DMS53 treated with DMSO at 0.1 percent for 48 hours (cell line): ENCODE results near the gene LBHD2.
"Not testable (repeated sequence)": the region's sequence is repeated elsewhere in the genome, so short reads cannot be mapped to it uniquely, and the experiment has no call there.

ENCODE experiments used
- DNase-seq: peaks from one replicate; lab custom pipeline; 2025; ENCODE audit not compliant: unreplicated experiment; lab: John Stamatoyannopoulos, UW

The LBHD2 gene

DNA sequence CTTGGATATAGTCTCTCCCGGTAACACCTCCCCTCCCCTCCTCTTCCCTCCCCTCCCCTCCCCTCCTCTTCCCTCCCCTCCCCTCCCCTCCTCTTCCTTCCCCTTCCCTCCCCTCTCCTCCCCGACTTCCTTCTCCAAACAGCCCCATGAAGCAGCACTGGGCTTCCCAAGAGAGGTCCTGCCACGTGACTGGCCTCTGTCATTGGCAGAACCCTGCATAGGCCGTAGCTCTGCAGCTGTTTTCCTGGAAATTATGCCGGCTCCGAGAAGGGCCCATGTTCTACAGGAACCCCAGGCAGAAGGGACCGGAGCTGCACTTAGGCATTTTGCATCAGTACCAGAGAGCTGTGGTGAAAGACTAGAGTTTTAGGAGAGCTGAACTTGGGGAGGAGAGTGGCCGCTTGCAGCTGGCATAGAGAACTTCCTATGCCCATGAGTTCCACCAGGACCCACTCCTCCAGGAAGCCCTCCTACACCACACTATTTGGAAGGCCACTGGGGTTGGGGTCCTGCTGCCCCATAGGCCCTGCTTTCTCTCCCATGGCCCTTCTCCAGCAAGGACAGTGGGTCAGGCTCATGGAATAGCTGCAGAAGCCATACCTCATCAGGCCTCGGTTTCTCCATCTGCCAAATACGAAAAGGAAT, 34.1 kb downstream of the LBHD2 start:
- DNase-seq = no peak

DNA sequence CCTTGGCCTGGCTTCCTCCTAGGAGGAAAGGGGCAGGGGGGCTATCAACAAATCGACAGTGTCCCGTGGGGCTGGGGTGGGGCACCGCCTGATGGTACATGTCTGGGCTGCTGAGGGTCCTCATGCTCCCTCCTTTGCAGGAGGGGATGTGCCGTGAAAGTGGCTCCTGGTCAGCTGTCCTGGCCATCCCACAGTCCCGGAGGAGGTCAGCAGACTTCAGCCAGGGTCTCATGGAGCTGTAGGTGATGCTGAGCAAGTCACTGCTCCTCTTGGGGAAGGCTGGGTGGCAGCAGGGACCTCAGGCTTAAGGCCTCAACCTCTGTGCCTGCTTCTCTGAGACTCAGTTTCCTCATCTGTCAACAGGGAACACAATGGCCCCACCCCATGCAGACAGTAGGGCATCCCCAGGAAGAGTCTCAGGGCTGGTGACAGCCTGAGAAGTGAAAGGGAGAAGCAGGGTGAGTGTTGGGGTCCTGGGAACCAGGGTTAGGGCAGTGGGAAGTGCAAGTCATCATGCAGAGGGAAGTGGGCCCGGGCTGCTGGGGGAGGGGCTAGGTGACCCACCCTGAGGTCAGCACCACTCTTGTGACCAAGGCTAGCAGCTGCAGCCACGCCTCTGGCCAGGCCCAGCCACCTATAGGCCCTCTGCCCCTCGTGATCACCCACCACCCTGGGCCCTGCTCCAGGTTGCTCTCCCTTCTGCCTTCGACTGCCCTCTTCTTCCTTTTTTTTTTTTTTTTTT, 34.8 kb downstream of the LBHD2 start:
- DNase-seq = no peak

DNA sequence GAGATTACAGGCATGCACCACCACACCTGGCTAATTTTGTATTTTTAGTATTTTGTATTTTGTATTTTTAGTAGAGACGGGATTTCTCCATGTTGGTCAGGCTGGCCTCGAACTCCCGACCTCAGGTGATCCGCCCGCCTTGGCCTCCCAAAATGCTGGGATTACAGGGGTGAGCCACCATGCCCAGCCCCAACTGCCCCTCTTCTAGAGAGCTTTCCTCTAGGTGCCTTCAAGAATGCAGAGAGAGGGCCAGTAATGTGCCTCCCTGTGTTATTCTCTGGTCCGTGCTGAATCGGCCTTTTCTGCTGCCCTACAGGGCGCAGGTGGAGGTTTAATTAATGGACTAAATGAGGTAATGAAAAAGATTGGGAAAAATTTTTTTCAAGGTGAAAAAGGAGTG, 35.5 kb downstream of the LBHD2 start:
- DNase-seq = not testable (repeated sequence)

DNA sequence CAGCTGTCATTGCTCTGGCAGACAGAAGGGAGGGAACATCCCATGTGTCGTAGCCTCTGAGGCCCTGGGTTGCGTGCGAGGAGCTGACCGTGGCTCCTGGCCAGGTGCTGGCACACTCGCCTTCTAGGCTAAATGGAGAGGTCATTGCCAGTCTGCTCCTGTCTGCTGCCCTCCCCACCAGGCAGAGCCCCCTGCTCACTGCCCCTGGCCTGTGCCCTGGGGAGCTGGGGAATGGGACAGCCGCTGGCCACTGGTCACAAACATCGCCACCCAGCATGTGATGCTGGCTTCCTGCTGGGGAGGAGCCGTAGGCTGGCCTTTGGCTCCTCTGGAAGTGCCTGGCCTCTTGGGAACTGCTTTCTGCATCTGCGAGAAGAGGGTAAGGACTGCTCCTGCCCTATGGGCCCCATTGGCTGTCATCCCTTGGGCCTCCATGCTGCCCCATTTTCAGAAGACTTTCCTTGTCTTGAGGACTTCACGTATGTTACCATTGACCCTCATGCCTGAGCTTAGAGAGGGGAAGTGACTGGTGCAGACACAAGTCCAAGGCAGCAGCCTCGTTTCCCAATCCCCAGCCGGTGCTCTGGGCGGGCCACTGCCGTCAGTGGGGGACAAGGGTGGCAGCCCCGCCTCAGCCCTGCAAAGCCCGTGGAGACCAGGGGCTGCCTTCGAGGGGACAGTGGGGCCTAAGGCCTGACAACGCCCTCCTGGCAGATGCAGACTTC, 37.3 kb downstream of the LBHD2 start:
- DNase-seq = no peak

DNA sequence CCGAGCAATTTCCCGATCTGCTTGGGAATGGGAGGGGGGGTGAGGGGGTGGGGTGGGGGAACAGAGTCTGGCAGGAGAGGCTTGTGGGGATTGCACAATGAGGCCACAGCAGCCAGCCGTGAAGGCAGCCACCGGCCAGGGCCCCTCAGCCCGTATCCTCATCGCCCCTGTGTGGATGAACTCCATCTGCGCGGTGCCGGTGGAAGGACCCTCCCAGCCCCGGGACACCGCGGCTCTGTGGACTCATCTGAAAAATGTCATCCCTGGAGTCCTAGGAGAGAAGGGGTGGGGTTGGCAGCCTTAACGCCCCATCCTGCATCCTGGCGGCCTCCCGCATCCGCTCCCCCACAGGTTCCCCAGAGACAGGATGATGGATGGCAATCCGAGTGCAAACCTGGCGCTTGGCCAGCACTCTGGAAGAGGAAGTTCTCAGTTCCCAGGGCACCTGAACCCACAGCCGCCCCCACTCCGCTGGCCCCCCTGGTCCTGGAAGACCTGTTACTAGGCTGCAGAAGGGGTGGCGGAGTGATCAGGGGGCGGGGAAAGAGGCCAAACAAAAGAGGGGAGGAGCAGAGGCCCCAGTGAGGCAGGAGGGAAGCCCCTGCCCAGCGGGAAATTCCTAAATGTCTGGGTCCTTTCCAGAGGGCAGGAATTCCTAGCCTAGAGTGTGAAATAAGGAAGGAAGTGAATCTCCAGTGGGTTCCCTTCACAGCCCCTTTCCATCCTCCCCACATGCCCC, 38.0 kb downstream of the LBHD2 start:
- no peak for DNase-seq

DNA sequence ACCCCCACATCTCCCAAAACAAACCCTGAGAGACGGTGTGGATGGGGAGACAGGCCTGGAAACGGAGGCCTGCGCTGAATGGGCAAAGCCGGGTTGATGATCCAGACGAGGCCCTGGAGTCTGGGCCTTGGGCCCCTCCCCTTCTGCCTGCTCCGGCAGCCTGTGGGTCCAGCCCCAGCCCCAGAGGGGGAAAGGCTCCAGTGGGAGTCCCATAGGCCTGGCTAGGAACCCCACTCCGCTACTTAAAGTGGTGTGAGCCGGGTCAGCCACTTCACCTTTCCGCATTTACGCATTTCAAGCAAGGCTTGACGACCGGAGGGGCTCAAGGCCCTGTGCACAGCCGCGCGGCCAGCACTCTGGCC, 38.6 kb downstream of the LBHD2 start:
- no peak for DNase-seq

DNA sequence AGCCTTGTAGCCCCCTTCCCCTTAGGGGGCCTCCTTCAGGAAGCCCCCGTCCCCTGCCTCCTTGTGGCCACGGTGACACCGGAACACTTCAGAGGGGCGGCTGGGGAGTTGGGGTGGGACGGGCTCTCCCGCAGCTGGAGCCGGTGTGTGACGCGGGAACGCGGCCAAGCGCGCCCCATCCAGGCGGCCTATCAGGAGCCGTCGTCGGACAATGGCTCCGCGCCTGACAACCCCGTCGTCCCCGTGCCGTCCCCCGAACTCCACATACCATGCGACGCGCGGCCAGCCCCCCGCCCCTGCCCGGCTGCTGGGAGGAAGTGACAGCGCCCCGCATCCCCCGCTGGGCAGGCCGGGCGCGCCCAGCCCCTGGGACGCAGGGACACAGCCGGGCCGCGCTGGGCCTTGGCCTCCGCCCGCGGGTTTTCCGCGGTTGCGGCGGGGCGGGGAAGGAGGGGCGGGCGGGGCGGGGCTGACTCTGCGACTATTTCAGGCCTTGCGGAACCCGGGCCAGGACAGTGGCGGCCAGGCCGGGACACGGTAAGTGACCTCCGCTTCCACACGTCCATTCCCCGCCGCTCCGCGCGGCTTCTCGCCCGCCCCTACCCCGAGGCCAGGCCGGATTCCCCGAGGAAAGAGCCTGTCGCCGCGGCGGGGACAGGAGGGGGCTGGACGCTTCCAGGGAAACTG, 39.1 kb downstream of the LBHD2 start, which contains the start of gene TNFAIP2:
Gene TNFAIP2 (plus strand): TSS at position 515 of the 687 bp plus-strand sequence. CDS start 2,997 bp downstream, outside the sequence.
- no peak for DNase-seq

DNA sequence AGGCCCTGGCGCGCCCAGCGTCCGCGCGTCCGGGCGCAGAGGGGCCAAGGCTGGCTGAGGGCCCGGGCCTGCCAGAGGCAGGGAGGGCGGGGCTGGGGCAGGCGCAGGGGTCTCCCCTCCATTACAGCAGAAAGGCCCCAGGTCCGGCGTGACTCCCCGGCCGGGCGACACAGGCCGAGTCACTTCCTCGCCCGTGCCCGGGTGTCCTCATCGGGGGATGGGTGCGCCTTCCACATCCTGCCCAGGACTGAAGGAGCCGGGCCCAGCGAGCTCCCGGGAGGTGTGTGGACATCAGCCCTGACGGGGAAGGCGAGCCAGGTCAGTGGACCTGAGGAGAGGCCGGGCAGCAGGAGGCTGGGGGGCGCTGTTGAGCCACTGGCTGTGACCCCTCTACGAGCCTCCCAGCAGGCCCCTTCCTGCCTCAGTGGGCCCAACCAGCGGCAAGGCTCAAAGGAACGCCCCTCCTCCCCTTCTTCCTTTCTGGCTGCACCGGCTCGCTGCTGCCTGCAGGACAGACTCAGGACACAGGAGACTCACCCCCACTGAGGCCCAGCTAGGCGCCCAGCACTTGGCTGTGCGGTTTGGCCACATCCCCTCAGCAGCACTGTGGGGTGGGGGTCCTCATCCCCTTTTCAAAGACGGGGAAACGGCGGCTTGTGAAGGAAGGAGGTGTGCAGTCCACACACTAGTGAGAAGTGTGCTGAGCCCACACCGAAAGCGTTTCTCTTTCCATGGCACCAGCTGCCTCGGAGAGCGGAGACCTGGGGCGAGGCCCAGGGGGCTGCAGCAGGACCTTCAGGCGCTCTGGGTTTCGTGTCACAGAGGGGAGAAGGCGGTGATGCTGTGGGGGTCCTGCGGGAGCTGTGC, 39.9 kb downstream of the LBHD2 start:
- no peak for DNase-seq

DNA sequence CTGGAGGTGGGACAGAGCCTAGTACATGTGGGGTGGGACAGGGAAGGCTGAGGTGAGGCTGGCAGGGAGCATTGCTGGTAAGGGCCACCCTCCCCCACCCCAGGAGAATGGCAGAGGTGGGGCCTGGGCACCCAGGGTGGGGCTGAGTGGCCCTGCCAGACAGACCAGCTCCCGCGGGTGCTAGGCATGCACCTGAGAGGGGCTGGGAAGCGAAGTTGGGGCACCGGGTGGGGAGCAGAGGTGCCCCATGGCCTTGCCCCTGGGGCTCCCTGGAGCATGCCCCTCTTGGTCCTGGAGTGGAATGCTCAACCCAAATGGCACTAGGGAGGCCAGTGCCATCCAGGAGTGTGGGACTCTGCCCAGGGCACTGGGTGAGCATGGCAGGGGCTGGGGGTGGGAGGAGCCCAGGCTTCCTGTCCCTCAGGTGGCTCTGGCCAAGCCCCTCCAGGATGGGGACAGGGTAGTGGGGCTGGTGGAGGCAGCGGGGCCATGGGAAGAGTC, 40.5 kb downstream of the LBHD2 start:
- DNase-seq = no peak

DNA sequence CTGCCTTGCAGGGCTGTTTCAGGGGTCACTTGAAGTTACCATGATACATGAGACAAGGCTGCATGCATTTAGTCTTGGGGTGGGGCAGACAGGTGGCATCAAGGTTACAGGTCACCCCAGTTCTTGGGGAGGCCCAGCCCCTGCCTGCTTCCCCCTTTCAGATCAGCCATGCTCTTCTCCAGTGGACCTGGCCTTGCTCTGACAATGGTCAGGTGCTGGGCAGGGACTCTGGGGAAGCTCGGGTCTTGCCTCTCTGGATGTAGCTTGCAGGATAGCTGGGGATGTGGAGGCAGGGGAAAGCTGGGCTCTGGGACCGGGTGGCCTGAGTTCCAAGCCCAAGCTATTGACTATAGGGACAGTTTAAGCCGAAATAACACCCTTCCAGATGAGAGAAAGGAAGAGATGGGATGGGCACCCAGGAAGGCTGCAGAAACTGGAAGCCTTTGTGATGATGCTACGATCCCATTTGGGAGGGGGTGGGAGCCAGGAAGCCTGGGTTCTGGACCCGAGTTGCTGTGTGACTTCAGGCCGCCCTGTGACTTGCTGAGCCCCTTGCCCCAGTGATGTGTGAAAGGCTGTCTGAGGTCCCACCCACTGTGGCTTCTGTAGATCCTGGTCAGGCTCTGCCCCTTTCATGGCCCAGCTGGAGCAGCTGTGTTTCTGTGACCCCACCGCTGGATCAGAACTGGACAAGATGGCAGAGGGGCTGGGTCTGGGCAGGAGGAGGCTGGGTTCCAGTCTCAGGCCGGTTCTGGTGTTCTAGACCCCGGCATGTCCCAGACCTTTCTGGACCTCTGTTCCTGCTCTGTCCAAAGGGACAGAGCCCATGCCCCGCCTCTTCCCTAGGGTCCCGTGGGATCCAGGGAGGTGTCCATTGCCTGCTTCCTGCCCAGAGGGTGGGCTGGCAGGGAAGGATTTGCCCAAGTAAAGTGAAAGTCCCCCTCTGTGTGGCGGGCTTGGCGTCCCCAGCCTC, 41.4 kb downstream of the LBHD2 start:
- DNase-seq = no peak

DNA sequence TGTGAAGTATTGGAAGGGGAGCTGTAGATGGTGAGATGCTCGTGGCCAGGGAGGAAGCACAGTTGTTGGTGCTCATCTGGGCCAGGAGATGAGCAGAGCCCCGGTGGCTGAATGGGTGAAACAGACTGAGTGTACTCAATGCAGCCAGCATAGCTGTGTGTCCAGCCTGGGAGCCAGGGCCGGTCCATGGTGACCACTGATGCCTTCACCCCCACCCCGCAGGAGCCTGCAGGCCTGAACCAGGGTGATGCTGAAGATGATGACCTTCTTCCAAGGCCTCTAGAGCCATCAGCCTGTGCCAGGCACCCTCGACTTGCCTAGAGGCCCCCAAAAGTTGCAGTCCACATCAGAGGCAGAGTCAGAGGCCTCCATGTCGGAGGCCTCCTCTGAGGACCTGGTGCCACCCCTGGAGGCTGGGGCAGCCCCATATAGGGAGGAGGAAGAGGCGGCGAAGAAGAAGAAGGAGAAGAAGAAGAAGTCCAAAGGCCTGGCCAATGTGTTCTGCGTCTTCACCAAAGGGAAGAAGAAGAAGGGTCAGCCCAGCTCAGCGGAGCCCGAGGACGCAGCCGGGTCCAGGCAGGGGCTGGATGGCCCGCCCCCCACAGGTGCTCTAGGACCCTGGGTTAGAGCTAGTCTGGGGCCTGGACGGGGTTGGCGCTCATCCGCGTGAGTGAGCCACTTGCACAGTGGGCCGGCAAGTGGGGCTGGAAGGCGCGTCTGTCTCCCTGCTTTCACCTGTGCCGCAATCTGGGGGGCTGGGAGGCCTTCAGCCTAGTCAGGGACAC, 42.3 kb downstream of the LBHD2 start:
- DNase-seq = no peak

DNA sequence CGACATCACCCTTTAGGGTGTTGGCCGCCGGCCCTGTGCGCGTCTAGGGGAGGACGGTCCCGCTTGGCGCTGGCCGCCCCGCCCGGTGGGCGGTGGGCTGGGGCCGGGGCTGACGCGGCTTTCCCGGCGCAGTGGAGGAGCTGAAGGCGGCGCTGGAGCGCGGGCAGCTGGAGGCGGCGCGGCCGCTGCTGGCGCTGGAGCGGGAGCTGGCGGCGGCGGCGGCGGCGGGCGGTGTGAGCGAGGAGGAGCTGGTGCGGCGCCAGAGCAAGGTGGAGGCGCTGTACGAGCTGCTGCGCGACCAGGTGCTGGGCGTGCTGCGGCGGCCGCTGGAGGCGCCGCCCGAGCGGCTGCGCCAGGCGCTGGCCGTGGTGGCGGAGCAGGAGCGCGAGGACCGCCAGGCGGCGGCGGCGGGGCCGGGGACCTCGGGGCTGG, 42.9 kb downstream of the LBHD2 start:
- peak; percentile 20 for DNase-seq

DNA sequence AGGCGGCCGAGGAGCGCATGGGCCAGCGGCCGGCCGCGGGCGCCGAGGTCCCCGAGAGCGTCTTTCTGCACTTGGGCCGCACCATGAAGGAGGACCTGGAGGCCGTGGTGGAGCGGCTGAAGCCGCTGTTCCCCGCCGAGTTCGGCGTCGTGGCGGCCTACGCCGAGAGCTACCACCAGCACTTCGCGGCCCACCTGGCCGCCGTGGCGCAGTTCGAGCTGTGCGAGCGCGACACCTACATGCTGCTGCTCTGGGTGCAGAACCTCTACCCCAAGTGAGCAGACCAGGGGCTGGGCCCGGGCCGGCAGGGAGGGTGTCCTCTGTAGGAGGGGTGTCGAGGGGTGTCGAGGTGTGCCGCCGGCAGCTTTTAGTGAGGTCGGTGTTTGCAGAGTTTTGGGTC, 43.3 kb downstream of the LBHD2 start:
- no peak for DNase-seq

DNA sequence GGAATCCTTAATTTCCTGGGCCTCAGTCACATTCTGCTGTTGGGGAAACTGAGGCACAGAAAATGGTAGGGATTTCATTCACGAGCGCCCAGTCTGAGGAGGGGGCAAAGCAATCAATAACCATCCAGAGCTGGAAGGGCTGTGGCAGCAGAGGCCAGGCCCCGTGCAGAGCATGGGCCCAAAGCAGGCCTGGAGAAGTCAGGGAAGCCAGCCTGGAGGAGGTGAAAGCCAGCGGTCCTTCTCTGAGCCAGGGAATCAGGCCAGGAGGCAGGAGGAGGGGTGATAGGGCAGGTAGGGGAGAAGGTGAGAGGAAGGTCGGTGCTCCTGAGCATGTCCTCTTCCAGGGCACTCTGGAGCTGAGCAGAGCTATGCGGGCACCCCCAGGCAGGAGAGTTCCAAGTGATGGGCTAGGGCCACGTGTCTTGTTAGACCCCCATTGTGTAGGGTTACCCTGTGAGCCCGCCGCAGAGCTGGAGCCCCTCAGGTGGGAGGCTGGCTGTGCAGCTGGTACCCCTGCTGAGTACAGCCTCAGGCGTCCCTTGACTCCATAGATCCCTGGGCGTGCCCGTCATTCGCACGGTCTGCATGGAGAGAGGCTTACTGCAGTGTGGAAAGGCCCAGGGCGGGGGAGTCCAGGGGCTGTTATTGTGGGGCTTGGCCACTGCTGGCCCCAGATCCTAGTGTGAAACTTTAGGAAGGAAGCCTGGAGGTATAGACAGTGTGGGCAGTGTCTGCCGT, 44.0 kb downstream of the LBHD2 start:
- no peak for DNase-seq

DNA sequence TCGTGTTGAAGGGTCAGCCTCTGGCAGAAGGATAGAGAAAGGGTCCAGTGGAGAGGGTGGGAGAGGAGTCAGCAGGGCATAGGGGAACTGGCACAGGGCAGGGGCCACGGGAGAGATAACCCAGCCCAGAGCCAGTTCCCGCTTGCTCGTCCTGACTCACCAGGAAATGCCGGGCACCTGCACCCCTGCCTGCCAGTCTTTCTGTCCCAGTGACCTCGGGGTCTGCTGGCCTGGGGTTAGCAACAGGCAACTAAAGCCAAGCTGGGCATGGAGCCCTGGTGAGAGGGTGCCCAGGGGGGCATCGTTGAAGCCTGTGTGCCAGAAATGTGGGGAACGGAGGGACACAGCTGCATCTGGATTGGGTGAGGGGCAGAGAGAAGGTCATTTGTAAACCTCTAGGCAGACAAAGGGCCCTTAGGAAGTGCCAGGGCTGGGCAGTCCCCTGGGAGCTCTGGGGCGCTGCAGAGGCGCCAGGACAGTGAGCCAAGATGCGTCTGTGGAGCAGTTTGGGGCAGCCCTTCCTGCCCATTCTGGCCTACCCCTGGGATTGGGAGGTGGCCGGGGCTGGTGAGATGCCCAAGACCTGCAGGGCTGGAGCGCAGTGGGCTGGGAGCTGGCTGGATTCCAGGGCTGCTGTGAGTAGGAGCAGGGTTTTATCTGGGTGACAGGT, 44.8 kb downstream of the LBHD2 start:
- no peak for DNase-seq

DNA sequence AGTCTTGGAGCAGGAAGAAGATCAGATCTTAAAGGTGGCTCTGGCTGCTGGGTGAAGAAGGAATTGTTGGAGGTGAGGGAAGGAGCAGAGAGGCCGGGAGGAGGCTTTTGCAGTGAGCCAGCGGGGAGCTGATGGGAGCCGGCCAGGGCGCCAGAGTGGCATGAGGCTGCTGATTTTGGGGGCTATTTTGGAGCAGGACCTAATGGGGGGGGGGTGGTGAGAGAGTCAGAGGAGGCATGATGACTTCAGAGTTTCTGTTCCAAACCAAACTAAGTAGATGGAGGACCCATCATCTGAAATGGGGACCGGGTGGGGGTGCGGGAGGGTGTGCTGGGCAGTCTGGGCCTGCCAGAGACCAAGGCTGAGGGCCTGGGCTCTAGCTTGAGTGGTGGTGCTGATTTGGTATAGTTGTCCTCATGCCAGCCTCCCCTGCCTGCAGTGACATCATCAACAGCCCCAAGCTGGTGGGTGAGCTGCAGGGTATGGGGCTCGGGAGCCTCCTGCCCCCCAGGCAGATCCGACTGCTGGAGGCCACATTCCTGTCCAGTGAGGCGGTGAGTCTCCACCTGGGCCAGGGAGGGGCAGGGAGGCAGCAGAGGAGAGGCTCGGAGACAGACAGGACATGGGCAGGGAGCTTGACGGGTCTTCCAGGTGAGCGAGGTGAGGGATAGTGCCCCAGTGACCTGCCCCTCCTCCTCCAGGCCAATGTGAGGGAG, 45.4 kb downstream of the LBHD2 start:
- no peak for DNase-seq
